ENCODE data around the gene BORCS5. TPM values are rescaled to one million over a fixed set of nuclear protein-coding genes. Genes with fewer than 3 reads are reported as not detected.

BORCS5 gene
- total RNA-seq, 2 experiments from 2014 or later = 25.7 to 28.4 TPM

Other genes with a start within 250 kb of the BORCS5 start
- gene LRP6, start 90.0 kb upstream of the BORCS5 start, total RNA-seq = 1 to 10 TPM; 1.4 to 1.6 TPM
- gene MANSC1, start 6.8 kb upstream of the BORCS5 start, total RNA-seq = under 1 TPM; 0.25 to 0.27 TPM
- gene DUSP16, start 205.8 kb downstream of the BORCS5 start, total RNA-seq = 10 to 100 TPM; 33.6 to 35.9 TPM